CD1c-positive myeloid dendritic cell (primary cell): ENCODE measurements around the gene SMIM41.

Experiments used
- DNase-seq: peaks from one replicate; pipeline ENCODE4 v3.0.0-alpha.2; 2016; ENCODE audit errors: extremely low spot score

SMIM41 gene

DNA sequence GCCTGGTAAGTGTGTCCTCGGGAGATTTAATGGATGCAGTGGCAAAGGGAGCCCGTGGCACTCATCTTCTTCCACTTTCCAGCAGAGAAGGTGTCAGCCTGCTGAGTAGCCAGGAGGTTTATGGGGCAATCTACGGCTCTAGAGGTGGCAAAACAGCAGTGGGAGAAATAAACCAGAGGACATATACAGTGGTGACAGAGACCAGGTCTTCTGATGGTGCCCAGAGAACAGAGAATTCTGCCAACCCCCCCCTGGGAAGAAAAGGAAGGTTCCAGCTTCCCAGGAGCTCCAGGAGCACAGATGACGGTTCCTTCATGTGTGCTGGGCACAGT lies 43.0 kb downstream of the SMIM41 start:
- DNase-seq, result no peak

DNA sequence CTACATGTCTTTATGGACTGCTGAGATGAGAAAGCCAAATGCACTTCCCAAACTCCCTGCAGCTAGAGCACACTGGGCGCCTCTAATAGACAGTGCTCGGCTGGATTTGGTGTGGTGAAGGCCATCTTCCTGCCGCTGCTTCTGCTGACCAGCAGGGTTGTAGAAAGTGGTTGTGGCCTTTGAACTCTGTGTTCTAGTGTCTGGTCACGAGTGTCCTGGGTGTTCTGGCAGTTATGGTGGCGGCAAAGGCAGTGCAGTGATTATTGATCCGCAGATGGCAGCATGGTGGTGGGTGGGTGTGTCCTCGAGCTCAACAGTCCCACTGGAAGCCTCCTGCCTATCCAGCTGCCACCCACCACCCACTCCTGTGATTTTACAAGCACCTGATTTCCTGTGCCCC lies 43.4 kb downstream of the SMIM41 start:
- DNase-seq, result no peak

GRCh38 chr12:52123487-52124186 lies 44.1 kb downstream of the SMIM41 start:
- peak; percentile 19 for DNase-seq

- DNase-seq, result no peak
Measured at GRCh38 chr12:52125476-52125900, 46.0 kb downstream of the SMIM41 start.

GRCh38 chr12:52126050-52126604 lies 46.6 kb downstream of the SMIM41 start:
- DNase-seq, result no peak

GRCh38 chr12:52126605-52127578 lies 47.4 kb downstream of the SMIM41 start:
- DNase-seq, result no peak

DNA sequence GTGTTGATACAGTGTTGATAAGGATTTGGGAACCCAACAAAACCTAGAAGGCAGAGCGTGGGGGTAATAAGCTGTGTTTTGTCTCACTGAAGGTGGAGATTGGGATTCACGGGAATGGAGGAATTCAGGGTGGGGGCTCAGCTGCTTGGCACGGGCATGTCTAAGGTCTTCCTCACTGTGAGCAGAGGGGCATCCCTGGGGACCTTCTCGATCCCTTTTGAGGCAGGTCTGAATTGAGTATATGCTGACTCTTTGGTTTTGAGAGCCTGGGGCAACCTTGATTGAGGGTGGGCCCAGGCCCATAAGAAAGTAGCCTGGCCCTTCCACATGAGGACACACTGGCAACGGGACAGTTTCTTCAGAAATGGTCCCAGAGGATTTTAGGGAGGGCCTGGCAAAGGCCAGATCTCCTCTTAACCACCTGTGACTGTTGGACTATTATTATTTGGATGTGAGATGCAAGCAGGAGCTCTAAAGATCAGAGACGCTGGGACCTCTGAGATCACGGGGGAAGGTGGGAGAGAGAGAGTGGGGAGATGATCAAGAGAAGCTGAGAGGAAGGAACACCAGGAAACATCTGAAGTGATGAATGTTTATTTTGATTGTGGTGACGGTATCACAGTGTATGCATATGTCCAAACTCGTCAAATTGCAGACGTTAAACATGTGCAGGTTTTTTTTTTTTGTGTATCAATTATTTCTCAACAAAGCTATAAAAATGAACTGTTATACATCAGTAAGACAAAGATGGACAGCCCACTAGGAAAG lies 48.4 kb downstream of the SMIM41 start:
- DNase-seq, result no peak

- DNase-seq, result no peak
Measured at GRCh38 chr12:52130711-52131110, 51.2 kb downstream of the SMIM41 start.

- peak; percentile 67 for DNase-seq
Measured at GRCh38 chr12:52132754-52133161, 53.3 kb downstream of the SMIM41 start.

DNA sequence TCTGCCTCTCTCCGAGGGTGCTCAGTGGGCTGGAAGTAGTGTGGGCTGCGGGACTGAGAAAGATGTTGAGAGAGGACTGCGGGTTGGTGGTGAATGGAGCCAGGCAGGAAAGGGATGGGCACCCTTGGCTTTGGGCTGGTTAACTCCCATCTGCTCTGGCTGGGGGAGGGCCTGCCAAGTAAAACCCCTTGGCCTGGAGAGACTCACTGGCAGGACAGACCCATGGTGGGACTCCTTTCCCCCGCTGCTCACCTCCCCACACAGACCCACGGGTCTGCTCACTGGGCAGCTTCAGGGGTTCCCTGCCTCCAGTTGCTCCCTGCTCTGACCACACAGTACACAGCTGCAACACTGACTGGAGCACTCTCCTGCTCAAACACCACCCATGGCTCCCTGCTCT lies 58.2 kb downstream of the SMIM41 start:
- no peak for DNase-seq

DNA sequence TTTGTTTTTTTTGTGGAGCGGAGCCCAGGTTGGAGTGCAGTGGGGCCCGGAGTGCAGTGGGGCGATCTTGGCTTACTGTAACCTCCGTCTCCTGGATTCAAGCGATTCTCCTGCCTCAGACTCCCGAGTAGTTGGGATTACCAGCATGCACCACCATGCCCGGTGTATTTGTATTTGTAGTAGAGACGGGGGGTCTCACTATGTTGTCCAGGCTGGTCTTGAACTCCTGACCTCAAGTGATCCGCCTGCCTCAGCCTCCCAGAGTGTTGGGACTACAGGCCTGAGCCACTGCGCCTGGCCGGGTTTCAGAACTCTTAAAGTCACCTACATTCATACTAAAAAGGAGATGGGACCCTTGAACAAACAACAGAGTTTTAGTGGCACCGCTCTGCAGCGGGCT lies 59.6 kb downstream of the SMIM41 start:
- DNase-seq, result no peak

GRCh38 chr12:52139579-52140062 lies 60.1 kb downstream of the SMIM41 start:
- no peak for DNase-seq

- no peak for DNase-seq
Measured at GRCh38 chr12:52141306-52141705, 61.8 kb downstream of the SMIM41 start.

- DNase-seq, result no peak
Measured at GRCh38 chr12:52141875-52142274, 62.4 kb downstream of the SMIM41 start.

DNA sequence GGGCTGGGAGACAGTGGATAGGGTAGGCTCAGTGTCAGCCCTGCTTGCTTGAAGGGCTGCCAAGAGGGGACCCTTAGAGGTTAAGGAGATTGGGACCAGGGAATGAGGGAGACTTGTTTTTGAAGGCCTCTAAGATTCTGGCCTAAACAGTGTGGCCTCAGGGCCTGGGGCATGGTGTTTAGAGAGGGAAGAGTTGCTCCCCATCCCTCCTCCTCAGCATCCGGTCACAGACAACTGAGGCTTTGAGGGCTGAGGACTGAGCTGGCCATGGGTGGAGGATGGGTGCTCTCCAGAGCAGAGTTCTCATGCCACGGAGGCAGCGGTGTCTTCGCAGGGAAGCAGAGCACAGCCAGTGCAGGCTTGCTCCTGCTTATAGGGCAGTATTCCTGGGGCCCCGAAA lies 62.9 kb downstream of the SMIM41 start:
- no peak for DNase-seq

DNA sequence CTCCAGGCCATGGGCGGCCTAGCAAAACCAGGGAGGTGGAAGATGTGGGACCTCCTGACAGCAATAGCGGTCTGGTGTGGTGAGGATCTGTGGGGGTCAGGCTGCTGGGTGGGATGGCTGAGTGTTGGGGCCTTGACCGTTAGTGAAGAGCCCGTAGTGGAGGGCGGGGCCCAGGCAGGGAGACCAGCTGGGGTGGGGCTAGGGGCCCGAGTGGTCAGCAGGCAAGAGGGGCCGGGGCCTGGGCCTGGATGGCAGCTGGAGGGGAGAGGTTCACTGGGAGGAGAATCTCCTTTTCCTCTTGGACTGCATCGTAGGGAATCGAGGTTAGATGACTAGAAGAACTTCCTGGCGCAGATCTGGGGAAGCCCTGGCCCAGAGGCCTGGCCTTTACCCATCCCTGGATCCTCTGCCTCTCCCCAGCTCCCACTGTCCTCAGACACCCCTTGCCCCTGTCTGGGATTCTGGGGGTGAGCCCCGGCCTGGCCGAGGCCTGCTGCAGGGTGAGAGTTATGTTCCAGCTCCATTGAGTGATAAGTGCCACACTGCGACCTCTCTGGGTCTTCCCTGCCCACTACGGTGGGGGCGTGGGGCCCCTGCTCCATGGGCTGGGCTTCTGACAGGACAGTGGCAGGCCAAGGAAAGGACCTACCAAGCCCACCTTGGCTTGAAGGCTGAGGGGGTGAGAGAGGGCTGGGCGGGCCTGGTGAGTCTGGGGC lies 65.2 kb downstream of the SMIM41 start:
- no peak for DNase-seq

- no peak for DNase-seq
Measured at GRCh38 chr12:52145228-52146088, 66.0 kb downstream of the SMIM41 start.

GRCh38 chr12:52146089-52146821 lies 66.8 kb downstream of the SMIM41 start:
- no peak for DNase-seq

DNA sequence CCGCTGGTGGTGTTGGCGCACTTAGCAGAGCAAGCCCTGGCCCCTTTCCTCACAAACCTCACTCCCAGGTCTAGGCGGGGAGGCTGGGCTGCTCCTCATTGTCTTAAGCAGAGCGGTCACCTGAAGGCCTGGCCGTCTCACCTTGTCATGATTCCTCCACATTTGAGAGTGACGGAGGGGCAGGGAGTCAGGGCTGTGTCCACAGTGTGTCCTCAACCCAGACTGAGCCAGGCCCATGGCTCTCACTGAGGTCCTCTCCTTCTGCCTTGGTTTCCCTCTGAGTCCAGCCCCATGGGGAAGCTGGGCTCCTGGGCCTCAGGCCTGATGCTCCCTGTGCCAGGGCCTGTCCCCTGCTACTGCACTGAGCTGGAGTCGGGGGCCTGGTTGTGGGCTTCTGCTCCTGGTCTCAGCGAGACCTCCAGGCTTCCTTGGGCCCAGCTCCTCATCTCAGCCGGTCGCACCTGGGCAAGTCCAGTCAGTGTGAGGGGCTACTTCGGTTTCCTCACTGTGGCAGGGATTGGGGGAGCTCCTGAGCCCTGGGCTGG lies 67.4 kb downstream of the SMIM41 start:
- DNase-seq, result no peak
